Measurements from ENCODE around the gene EXOC1L.

The EXOC1L gene

DNA sequence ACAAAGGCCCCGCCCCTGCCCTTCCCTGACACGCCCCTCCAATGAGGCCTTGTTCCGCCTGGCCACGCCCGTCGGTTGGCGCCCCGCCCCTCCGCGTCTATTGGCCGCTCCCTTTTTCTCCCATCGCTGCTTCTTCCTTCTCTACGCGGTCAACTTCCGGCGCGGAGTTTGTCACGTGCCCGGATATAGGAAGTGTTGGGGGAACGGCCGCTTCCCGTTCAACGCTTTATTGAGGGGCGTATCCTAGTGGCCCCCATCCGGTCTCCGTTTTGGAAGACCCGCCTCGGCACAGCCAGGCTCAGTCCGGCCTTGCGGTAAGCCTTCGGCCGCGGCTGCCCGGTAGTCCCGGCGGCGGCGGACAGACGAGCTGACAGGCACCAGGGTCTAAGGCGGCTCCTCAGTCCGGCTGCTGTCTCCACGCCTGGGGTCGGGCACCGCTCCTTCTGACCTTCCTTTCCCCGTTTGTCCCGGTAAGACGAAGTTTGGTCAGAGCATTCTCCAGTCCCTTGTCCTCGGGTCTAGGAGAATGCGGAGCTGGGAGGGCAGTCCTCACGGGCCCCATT, 34.0 kb downstream of the EXOC1L start, which contains the start of gene EXOC1:
Gene EXOC1, plus strand, starts transcription at position 165 of the 563 bp plus-strand sequence. CDS start 4,676 bp downstream, outside the sequence.
- H3K4me3 Mint-ChIP-seq = no peak within 1 kb of the TSS
- peaks cover 4 to 5% of the 10 kb centered on the region in 2 donors for H3K4me1 Mint-ChIP-seq

DNA sequence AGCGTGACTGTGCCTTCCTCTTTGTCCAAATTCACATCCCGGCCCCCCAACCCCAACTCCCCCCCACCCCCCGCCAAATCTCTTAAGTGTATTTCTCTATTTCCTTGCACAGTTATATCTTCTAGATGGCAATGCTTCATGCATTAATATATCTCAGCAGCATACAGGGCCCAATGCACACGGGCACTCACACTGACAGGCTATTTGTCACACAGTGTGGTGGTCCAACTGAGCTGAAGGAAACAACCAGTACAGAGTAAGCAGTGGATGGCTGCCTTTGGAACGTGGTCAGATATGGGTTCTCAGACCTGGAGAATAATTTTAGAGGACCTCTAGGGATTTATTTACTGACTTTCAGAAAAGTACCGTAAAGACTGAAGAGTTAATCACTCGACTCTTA, 34.5 kb downstream of the EXOC1L start:
- H3K27ac Mint-ChIP-seq = peak overlapping the region; percentile 85
- ATAC-seq (replicated peaks) (peak; percentile 23 to 25), DNase-seq (no peak)
- no peak overlapping the region for H3K4me3 Mint-ChIP-seq
- H3K9me3 Mint-ChIP-seq = no peaks in the 10 kb centered on the region
- H3K4me1 Mint-ChIP-seq = peaks cover 4 to 5% of the 10 kb centered on the region in 2 donors
- peaks cover 9 to 12% of the 10 kb centered on the region in 2 donors for H3K36me3 Mint-ChIP-seq
- peaks cover 5 to 10% of the 10 kb centered on the region in 2 donors for H3K27me3 Mint-ChIP-seq

More for the DNA sequence above, 34.0 kb downstream of the EXOC1L start, which contains the start of gene EXOC1:
- H3K36me3 Mint-ChIP-seq = peaks cover 8 to 9% of the 10 kb centered on the region in 2 donors
- peak; percentile 97 to 98 for ATAC-seq (replicated peaks)
- H3K27me3 Mint-ChIP-seq = peaks cover 5 to 10% of the 10 kb centered on the region in 2 donors
- peak within 1 kb of the TSS; percentile 94 for H3K27ac Mint-ChIP-seq
- DNase-seq = peak; percentile 96
- H3K9me3 Mint-ChIP-seq = no peaks in the 10 kb centered on the region

DNA sequence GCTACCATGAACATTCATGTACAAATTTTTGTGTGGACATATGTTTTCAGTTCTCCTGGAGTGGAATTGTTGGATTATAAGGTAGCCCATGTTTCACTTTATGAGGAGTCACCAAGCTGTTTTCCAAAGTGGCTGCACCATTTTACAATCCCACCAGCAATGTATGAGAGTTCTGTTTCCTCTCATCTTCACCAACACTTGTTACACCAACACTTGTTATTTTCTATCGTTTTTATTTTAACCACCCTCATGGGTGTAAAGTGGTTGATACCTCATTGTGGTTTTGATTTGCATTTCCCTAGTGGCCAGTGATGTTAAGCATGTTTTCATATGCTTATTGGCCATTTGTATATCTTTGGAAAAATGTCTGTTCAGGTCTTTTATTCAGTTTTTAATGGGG, 38.0 kb downstream of the EXOC1L start:
- Mint-ChIP-seq H3K27ac (no peak overlapping the region), H3K27me3 (no peaks in the 10 kb centered on the region), H3K36me3 (peaks cover 16 to 20% of the 10 kb centered on the region in 2 donors), H3K4me3 (no peak overlapping the region), H3K9me3 (no peaks in the 10 kb centered on the region), H3K4me1 (peaks cover 4 to 5% of the 10 kb centered on the region in 2 donors)
- ATAC-seq (replicated peaks) (no peak), DNase-seq (no peak)

DNA sequence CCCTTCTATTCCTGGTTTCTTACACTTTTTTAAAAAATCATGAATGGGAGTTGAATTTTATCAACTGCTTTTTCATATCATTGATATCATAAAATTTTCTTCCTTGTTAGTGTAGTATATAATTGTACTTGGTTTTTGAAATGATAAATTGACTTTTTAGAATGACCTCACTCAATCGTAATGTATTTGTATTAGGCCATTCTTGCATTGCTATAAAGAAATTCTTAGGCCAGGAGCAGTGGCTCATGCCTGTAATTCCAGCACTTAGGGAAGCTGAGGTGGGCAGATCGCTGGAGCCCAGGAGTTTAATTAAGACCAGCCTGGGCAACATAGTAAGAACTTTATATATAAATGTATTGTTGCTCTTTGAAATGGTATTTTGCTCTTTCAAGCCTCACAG, 40.1 kb downstream of the EXOC1L start:
- Mint-ChIP-seq H3K4me1 (no peaks in the 10 kb centered on the region), H3K36me3 (peaks cover 16 to 20% of the 10 kb centered on the region in 2 donors), H3K4me3 (no peak overlapping the region), H3K27ac (no peak overlapping the region), H3K27me3 (no peaks in the 10 kb centered on the region), H3K9me3 (no peaks in the 10 kb centered on the region)
- no peak for DNase-seq
- no peak for ATAC-seq (replicated peaks)

DNA sequence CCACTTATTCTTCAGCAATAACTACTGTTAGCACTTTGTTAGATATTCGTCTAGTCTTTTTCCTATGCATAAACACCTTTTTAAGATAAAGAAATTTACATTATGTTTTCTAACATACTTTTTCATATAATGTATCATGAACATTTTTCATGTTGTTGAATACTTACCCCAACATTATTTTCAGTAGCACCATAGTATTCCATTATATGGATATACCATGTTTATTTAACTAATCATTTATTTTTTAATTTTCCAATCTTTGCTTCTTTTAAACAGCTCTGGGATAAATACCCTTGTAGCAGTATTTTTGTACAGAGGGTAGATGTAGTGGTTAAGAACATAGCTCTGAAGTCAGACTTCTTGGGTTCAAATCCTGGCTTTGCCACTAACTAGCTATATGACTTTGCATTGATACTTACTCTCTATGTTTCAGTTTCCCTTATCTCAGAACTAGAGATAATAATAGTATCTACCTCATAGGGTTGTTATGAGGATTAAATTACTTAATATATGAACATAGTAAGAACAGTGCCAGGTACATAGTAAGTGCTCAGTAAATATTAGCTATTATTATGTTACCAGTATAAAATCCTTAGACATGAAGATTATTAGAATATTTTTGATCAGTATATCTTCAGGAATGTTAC, 45.1 kb downstream of the EXOC1L start:
- ATAC-seq (replicated peaks) = no peak
- Mint-ChIP-seq H3K9me3 (no peaks in the 10 kb centered on the region), H3K4me3 (no peak overlapping the region), H3K36me3 (peaks cover 11 to 25% of the 10 kb centered on the region in 2 donors), H3K4me1 (peaks cover 5 to 16% of the 10 kb centered on the region in 2 donors), H3K27me3 (no peaks in the 10 kb centered on the region), H3K27ac (no peak overlapping the region)
- no peak for DNase-seq

DNA sequence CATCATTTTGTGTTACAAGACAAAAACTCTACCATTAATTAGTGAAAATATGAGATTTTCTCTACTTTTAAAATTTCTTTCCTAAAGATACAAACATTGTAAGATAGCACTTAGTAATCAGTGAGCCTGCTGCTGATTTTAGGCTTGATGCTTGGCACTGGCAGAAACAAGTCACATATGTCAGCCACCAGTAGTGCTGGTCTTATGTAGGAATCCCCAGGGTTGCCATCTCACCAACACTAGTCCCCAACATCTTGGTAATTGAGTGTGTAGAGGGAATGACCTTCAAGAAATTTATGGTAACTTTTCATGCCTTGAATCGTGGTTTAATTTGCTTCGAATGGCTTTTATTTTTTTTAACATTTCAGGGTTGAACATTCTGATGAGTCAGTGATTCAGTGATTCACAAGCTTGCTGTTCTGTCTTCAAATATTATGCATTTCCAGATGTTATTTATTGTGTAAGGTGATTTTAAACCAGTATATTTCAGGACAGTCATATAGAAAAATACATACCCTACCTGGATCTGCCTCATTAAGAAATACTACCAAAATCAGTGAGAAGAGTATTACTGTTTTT, 45.7 kb downstream of the EXOC1L start:
- ATAC-seq (replicated peaks) (no peak), DNase-seq (no peak)
- H3K4me1 Mint-ChIP-seq = peaks cover 5 to 16% of the 10 kb centered on the region in 2 donors
- H3K36me3 Mint-ChIP-seq = peaks cover 14 to 32% of the 10 kb centered on the region in 2 donors
- H3K27me3 Mint-ChIP-seq = no peaks in the 10 kb centered on the region
- no peak overlapping the region for H3K4me3 Mint-ChIP-seq
- H3K9me3 Mint-ChIP-seq = no peaks in the 10 kb centered on the region
- H3K27ac Mint-ChIP-seq = no peak overlapping the region

DNA sequence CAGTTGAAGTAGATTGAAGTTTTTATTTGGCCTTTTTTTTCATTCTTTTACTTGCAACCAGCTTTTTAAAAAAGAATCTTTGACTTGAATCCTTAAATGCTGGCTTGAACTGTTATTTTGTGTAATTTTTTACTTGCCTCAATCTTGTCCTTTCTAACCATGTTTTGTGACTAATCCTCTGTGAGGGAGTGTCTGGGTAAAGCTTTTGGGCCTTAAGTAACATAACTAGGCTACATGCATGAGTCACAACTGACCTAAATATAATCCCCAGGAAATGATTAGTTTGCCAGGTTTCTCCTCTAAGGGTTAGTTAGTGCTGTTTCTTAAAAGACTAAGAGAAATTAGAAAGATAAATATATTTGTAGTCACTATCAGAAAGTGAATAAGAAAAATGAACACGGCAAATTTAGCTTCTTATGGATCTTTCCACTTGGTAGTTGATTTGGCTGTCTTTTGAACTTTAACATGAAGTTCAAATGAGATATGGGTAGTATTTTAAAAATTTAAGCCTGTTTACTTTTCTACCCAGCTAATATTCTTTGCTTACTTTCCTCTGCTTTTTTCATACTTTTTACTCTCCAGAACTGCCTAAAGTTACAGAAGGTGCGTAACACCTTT, 46.8 kb downstream of the EXOC1L start:
- Mint-ChIP-seq H3K36me3 (peaks cover 19 to 37% of the 10 kb centered on the region in 2 donors), H3K27ac (no peak overlapping the region), H3K9me3 (no peaks in the 10 kb centered on the region), H3K4me1 (peaks cover 5 to 16% of the 10 kb centered on the region in 2 donors), H3K4me3 (no peak overlapping the region), H3K27me3 (no peaks in the 10 kb centered on the region)
- DNase-seq (no peak), ATAC-seq (replicated peaks) (peak; percentile 66 to 82)

DNA sequence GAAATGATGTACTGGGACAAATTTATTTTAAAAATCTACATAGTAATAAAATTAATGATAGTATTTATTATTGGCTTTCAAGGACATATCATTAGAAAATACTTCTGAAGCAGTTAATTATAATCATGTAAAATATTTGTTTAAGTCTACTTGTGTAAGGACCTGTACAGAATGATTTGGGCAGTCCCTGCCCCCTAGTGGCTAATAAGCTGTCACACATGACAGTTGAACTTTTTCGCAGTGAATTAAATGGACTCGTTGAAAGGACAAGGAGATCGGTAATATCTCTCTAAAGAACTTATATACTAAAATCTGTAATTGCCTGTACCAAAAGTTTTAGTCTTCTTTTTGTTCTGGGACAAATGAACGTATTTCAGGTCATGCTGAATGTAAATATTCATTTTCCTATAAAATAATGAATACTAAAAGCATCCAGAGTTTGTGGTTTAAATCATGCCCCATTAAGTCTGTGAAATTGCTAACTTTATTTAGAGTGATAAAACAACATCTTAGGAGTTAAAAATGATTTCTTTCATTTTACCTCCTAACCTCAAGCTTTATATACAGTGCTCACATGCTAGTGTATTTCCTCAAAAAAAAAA, 47.5 kb downstream of the EXOC1L start:
- ATAC-seq (replicated peaks) (peak; percentile 89 to 94), DNase-seq (no peak)
- Mint-ChIP-seq H3K4me3 (no peak overlapping the region), H3K4me1 (peaks cover 5 to 16% of the 10 kb centered on the region in 2 donors), H3K9me3 (no peaks in the 10 kb centered on the region), H3K27me3 (no peaks in the 10 kb centered on the region), H3K36me3 (peaks cover 19 to 32% of the 10 kb centered on the region in 2 donors), H3K27ac (no peak overlapping the region)

DNA sequence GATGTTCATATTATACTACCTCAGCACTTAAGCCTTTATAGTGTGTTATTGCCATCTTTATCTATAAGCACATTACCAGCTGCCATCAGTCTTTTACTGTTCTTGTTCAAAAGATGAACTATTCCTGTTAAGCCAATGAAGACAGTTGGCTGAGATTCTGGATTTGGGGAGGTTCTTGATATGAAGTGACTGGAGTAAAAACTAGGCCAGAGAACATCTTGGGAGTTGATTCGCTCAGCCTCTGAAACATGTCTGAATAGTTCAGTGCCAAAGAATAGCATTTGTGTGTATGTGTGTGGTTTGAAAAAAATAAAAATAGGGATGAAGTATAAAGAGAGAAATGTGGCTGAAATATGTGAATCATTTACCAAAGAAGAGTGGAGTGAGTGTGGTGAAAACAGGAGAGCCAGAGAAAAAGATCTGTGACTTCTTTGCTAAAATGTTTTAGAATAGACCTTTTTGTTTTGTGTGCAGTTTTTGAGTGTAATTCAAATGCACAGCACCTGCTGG, 49.0 kb downstream of the EXOC1L start:
- Mint-ChIP-seq H3K27ac (no peak overlapping the region), H3K4me3 (no peak overlapping the region), H3K36me3 (peaks cover 22 to 39% of the 10 kb centered on the region in 2 donors), H3K27me3 (no peaks in the 10 kb centered on the region), H3K9me3 (no peaks in the 10 kb centered on the region), H3K4me1 (peaks cover 5 to 16% of the 10 kb centered on the region in 2 donors)
- ATAC-seq (replicated peaks) (no peak), DNase-seq (no peak)

DNA sequence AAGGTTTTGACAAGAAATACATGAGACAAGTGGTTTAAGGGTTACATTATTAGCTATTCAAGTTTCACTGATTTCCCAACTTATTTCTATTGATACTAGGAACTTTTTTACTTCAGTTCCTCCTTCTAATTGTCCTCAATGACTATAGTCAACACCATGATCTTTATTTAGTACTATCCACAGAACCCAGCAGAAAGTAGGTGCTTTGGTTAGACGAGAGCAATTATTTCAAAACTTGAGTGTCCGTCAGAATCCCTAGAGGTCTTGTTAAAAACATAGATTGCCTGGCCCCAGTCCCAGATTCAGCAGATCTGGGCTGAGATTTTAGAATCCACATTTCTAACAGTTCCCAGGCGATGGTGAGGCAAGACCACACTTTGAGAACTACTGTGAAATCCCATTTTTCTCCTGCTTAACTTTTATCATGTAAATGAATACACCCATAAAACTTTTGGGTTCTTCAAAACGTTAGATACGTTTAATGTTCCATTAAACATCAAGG, 51.8 kb downstream of the EXOC1L start:
- ATAC-seq (replicated peaks) (no peak), DNase-seq (no peak)

DNA sequence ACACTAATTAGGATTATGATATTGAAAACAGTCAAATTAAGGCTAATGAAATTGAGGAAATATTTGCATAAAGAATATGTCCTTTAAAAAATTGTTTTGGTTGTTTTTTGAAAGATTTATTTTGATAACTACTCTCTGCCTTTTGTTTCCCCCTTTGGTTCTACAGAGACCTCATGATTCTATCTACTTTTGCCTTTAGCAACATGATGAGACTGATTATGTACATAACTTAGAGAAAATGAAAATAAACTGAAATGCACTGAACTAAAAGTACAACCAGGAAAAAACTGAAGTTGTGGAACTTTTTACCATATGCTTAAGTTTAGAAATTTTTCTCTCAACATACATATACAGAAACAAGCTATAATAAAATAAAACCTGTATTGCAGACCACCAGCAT, 55.2 kb downstream of the EXOC1L start:
- Mint-ChIP-seq H3K4me1 (no peaks in the 10 kb centered on the region), H3K36me3 (peaks cover 28 to 46% of the 10 kb centered on the region in 2 donors), H3K4me3 (no peak overlapping the region), H3K27ac (no peak overlapping the region), H3K9me3 (no peaks in the 10 kb centered on the region), H3K27me3 (no peaks in the 10 kb centered on the region)
- DNase-seq = no peak
- no peak for ATAC-seq (replicated peaks)

More for the DNA sequence above, 51.8 kb downstream of the EXOC1L start:
- no peak overlapping the region for H3K4me3 Mint-ChIP-seq
- H3K4me1 Mint-ChIP-seq = peaks cover 2 to 6% of the 10 kb centered on the region in 2 donors
- no peaks in the 10 kb centered on the region for H3K9me3 Mint-ChIP-seq
- peaks cover 22 to 37% of the 10 kb centered on the region in 2 donors for H3K36me3 Mint-ChIP-seq
- no peaks in the 10 kb centered on the region for H3K27me3 Mint-ChIP-seq
- H3K27ac Mint-ChIP-seq = no peak overlapping the region

DNA sequence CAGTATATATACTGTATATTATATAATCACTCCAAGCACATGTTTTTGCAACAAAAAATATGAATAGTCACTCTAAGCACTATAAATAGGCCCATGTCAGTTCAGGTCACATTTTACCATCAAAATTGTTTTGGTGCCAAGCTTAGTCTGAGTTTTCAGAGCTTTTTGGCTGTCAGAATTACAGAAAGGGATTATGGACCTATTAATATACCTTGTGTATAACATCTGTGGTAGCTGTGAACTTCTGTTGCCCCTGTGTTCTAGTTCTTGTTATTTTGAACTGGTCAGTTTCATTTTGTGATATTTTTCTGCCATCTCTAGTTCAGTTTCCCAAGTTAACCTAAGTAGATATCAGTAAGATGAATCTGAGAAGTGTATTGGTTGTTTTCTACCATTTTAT, 56.8 kb downstream of the EXOC1L start:
- no peak for ATAC-seq (replicated peaks)
- Mint-ChIP-seq H3K27me3 (no peaks in the 10 kb centered on the region), H3K36me3 (peaks cover 25 to 42% of the 10 kb centered on the region in 2 donors), H3K4me3 (no peak overlapping the region), H3K4me1 (no peaks in the 10 kb centered on the region), H3K9me3 (no peaks in the 10 kb centered on the region), H3K27ac (no peak overlapping the region)
- DNase-seq = no peak

DNA sequence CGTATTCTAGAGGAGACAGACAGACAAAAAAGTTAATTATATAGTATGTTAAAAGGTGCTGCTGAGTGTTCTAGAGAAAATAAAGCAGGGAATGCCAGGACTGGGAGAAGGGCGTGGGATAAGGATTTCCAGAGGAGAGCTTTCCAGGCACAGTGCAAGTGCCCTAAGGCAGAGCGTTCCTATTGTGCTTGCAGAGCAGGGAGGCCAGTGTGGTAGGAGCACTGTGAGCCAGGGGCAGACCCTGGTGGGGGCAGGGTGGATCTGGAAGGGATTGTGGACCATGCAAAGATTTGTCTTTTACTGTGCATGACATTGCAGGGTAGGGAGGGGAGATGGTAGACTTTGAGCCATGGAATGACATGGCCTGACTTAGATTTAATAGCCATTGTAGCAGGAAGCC, 59.6 kb downstream of the EXOC1L start:
- no peak for ATAC-seq (replicated peaks)
- Mint-ChIP-seq H3K9me3 (no peaks in the 10 kb centered on the region), H3K36me3 (peaks cover 30 to 38% of the 10 kb centered on the region in 2 donors)

More for the DNA sequence above, 59.6 kb downstream of the EXOC1L start:
- no peak for DNase-seq
- Mint-ChIP-seq H3K4me3 (no peak overlapping the region), H3K27me3 (no peaks in the 10 kb centered on the region), H3K4me1 (no peaks in the 10 kb centered on the region), H3K27ac (no peak overlapping the region)
